Measurements from ENCODE around the gene PDCL3.

Gene PDCL3

DNA sequence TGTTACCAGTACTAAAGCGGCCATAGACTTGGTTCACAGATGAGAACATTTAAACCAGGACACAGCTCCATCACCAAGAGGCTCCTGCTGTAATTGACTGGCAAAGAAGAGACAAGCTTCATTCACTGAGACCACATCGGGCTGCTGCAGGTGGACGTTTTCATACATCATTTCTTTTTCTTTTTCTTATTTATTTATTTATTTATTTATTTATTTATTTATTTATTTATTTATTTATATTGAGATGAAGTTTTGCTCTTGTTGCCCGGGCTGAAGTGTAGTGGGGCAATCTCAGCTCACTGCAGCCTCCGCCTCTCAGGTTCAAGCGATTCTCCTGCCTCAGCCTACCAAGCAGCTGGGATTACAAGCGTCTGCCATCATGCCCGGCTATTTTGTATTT lies 33.6 kb upstream of the PDCL3 start:
- Histone ChIP-seq H3K9ac (no peak overlapping the region), H3K27ac (no peak overlapping the region), H3K4me2 (no peak overlapping the region), H3K36me3 (no peaks in the 10 kb centered on the region), H3K4me1 (0 out of 20 replicates have a peak, but pooled peaks cover 0 to 5% (median 0%) of the 10 kb centered on the region in 10 experiments), H4K20me1 (no peaks in the 10 kb centered on the region), H3K27me3 (no peaks in the 10 kb centered on the region), H3K9me3 (replicated peaks in 1 of 11) (peaks cover 0 to 7% (median under 1%) of the 10 kb centered on the region in 11 experiments; a peak in 4 of 22 replicates), H3K4me3 (no peak overlapping the region)
- no peak for TF ChIP-seq Cebpa-rat (IDR thresholded peaks at IDR 0.05)

DNA sequence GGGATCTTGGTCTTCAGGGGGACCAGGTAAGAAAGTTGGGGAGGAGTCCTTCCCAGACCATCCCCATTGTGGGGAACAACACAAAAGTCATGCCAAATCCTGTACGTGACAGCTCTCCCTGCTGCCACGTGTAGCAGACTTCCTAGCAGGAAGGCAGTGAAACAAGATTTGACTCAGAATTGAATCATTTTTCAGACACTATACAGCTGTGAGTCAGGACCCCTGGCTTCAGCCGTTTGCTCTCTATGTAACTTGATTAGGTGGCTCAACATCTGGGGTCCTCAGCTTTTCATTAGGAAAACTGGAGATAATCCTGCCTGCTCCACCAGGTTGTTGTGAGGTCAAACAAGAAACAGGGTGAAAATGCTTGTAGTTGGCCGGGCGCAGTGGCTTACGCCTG lies 32.9 kb upstream of the PDCL3 start:
- H3K4me2 ChIP-seq, result no peak overlapping the region
- no peak overlapping the region for H3K27ac ChIP-seq
- peaks cover 0 to 8% (median 3%) of the 10 kb centered on the region in 11 experiments; a peak in 5 of 22 replicates for H3K9me3 ChIP-seq (replicated peaks in 1 of 11)
- H4K20me1 ChIP-seq, result no peaks in the 10 kb centered on the region
- no peak for TF ChIP-seq Cebpa-rat (IDR thresholded peaks at IDR 0.05)
- no peak overlapping the region for H3K9ac ChIP-seq
- 0 out of 20 replicates have a peak, but pooled peaks cover 0 to 5% (median 0%) of the 10 kb centered on the region in 10 experiments for H3K4me1 ChIP-seq
- no peaks in the 10 kb centered on the region for H3K36me3 ChIP-seq
- H3K27me3 ChIP-seq, result no peaks in the 10 kb centered on the region
- H3K4me3 ChIP-seq, result no peak overlapping the region

DNA sequence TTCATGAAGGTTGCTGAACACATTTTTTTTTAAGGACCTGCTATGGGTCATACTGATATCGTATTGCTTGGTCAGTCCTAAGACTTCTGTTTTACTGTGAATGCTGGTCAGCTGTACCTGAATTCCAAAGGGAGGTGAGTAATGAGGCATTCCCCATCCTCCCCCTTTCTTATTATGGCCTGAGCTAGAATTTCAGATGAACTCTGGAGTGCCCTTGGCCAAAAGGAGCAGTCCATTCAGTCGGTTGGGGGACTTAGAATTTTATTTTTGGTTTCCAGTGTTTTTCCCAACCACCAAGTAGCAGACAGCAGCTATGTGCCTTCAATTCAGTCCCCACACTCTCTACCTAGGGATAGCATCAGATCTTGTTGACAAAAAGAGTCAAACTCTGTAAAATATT lies 26.9 kb upstream of the PDCL3 start:
- H3K4me1 ChIP-seq, result no peaks in the 10 kb centered on the region
- H3K27ac ChIP-seq, result no peak overlapping the region
- H3K9ac ChIP-seq, result no peak overlapping the region
- H4K20me1 ChIP-seq, result no peaks in the 10 kb centered on the region
- no peak for TF ChIP-seq Cebpa-rat (IDR thresholded peaks at IDR 0.05)
- H3K4me3 ChIP-seq, result no peak overlapping the region
- H3K4me2 ChIP-seq, result no peak overlapping the region
- no peaks in the 10 kb centered on the region for H3K36me3 ChIP-seq
- H3K9me3 ChIP-seq (replicated peaks in 1 of 11), result peaks cover 0 to 8% (median 3%) of the 10 kb centered on the region in 11 experiments; a peak in 5 of 22 replicates
- H3K27me3 ChIP-seq, result no peaks in the 10 kb centered on the region

DNA sequence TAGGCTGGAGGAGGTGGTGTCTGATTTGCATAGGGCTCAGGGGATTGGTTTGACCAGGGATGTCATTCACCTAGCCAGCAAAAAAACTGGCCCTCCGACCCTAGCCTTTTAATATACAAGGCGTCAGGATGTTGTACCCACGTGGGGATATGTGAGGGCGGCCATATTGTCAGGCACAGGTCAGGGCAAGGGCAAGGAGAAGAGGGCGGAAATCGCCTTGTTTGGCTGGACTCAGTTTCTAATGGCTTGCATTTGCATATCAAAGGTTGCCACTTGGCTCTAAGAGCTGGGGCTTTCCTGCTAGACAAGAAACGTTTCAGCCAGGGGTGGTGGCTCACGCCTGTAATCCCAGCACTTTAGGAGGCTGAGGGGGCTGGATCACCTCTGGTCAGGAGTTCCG lies 24.9 kb upstream of the PDCL3 start:
- no peak overlapping the region for H3K4me3 ChIP-seq
- TF ChIP-seq Cebpa-rat (IDR thresholded peaks at IDR 0.05), result no peak
- no peak overlapping the region for H3K4me2 ChIP-seq
- H3K9me3 ChIP-seq (replicated peaks in 1 of 11), result peaks cover 0 to 8% (median 3%) of the 10 kb centered on the region in 11 experiments; a peak in 5 of 22 replicates
- H3K9ac ChIP-seq, result no peak overlapping the region
- no peak overlapping the region for H3K27ac ChIP-seq
- no peaks in the 10 kb centered on the region for H4K20me1 ChIP-seq
- no peaks in the 10 kb centered on the region for H3K36me3 ChIP-seq
- peaks cover 0 to 9% (median 0%) of the 10 kb centered on the region in 10 experiments; a peak in 4 of 20 replicates for H3K4me1 ChIP-seq
- H3K27me3 ChIP-seq, result no peaks in the 10 kb centered on the region

DNA sequence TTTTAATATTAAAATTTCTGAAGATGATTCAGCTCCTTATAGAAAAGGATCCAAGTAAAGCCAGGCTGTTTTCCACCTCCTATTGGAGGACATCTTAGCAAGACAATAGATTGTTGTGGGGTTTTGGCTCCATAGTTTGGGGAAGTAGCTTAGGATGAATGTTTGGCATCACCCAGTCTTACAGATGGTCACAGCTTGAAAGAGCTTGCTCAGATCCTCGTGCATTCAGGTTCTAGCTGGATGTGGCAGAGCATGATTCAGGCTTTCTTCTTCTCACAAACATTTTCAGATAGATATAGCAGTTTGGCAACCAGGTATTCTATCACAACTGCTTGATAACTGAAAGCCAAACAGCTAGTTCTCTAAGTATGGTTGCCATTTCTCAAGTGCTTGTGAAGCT lies 23.6 kb upstream of the PDCL3 start:
- Histone ChIP-seq H3K4me2 (no peak overlapping the region), H3K4me1 (peaks cover 0 to 19% (median 6%) of the 10 kb centered on the region in 10 experiments; a peak in 10 of 20 replicates), H3K27me3 (no peaks in the 10 kb centered on the region), H3K4me3 (no peak overlapping the region), H3K27ac (no peak overlapping the region), H4K20me1 (no peaks in the 10 kb centered on the region), H3K9ac (no peak overlapping the region), H3K36me3 (no peaks in the 10 kb centered on the region), H3K9me3 (replicated peaks in 1 of 11) (peaks cover 0 to 6% (median 0%) of the 10 kb centered on the region in 11 experiments; a peak in 1 of 22 replicates)
- TF ChIP-seq Cebpa-rat (IDR thresholded peaks at IDR 0.05), result no peak

DNA sequence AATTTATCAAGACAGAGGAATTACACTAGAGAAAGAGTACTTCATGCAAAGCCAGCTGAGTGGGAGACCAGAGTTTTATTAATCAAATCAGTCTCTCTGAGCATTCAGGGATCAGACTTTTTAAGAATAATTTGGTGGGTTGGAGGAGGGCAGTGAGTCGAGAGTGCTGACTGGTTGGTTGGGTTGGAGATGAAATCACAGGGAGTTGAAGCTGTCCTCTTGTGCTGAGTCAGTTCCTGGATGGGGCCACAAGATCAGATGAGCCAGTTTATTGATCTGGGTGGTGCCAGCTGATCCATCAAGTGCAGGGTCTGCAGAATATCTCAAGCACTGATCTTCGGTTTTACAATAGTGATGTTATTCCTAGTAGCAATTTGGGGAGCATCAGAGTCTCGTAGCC lies 21.4 kb upstream of the PDCL3 start:
- no peak overlapping the region for H3K9ac ChIP-seq
- H3K9me3 ChIP-seq (replicated peaks in 1 of 11), result 0 out of 22 replicates have a peak, but pooled peaks cover 0 to 6% (median 0%) of the 10 kb centered on the region in 11 experiments
- no peak overlapping the region for H3K27ac ChIP-seq
- H3K36me3 ChIP-seq, result no peaks in the 10 kb centered on the region
- peaks cover 0 to 23% (median 7%) of the 10 kb centered on the region in 10 experiments; a peak in 11 of 20 replicates for H3K4me1 ChIP-seq
- H3K4me2 ChIP-seq, result peak overlapping the region in 2 of 11 experiments; percentile 12 to 15; a peak in 3 of 22 replicates
- H4K20me1 ChIP-seq, result no peaks in the 10 kb centered on the region
- no peak for TF ChIP-seq Cebpa-rat (IDR thresholded peaks at IDR 0.05)
- no peaks in the 10 kb centered on the region for H3K27me3 ChIP-seq
- no peak overlapping the region for H3K4me3 ChIP-seq

DNA sequence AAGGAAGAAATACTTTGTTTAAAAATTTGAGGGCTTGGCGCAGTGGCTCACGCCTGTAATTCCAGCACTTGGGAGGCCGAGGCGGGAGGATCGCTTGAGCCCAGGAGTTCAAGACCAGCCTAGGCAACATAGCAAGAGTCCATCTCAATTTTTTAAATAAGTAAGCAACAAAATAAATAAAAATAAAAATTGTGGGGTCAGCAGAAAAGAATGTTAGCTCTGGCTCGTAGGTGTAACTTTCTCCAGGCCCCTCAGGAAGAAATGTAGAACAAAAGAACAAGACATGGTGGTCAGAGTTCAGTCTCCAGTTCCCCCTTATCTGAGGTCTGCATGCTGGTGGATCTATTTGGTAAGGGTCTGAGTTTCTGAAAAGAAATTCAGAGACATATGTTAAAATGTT lies 20.4 kb upstream of the PDCL3 start:
- Histone ChIP-seq H3K9me3 (replicated peaks in 1 of 11) (0 out of 22 replicates have a peak, but pooled peaks cover 0 to 6% (median 0%) of the 10 kb centered on the region in 11 experiments), H3K27ac (no peak overlapping the region), H3K4me2 (no peak overlapping the region), H3K36me3 (no peaks in the 10 kb centered on the region), H3K27me3 (no peaks in the 10 kb centered on the region), H3K4me1 (peaks cover 0 to 28% (median 7%) of the 10 kb centered on the region in 10 experiments; a peak in 11 of 20 replicates), H3K4me3 (no peak overlapping the region), H3K9ac (no peak overlapping the region), H4K20me1 (no peaks in the 10 kb centered on the region)
- TF ChIP-seq Cebpa-rat (IDR thresholded peaks at IDR 0.05), result no peak

DNA sequence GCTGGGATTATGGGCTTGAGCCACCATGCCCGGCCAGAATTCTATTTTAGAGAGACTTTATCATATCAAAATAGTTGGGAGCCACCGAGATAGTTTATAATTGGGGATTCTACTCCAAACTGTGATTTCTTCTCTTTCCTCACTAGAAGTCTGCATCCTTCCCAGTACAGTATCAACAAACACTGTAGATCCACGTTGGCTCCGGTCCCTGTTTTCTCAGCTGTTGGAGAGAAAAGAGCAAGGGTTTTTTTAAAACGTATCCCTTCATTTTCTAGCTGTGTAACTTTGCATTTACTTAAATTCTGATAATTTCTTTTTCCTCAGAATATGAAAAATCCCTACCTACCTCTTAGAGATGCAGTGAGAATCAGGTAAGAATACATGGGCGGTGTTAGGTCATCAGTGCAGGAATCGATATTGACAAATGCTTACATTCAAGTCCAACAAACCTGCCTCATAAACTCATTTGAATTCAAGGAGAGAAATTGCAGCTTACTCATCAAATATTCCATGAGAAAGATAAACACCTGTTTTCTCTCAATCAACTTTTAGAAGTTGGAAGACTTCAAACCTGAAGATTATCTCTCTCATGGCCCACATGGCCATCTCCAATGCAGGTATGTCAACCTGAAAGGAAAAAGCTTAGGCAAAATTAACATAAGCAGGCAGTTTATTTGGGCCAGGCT lies 17.7 kb upstream of the PDCL3 start:
- Histone ChIP-seq H3K27ac (no peak overlapping the region), H3K9me3 (replicated peaks in 1 of 11) (0 out of 22 replicates have a peak, but pooled peaks cover 0 to 6% (median 0%) of the 10 kb centered on the region in 11 experiments), H4K20me1 (no peaks in the 10 kb centered on the region), H3K4me2 (no peak overlapping the region), H3K9ac (no peak overlapping the region), H3K36me3 (no peaks in the 10 kb centered on the region), H3K4me3 (no peak overlapping the region), H3K27me3 (no peaks in the 10 kb centered on the region), H3K4me1 (peaks cover 0 to 28% (median 7%) of the 10 kb centered on the region in 10 experiments; a peak in 11 of 20 replicates)
- no peak for TF ChIP-seq Cebpa-rat (IDR thresholded peaks at IDR 0.05)

DNA sequence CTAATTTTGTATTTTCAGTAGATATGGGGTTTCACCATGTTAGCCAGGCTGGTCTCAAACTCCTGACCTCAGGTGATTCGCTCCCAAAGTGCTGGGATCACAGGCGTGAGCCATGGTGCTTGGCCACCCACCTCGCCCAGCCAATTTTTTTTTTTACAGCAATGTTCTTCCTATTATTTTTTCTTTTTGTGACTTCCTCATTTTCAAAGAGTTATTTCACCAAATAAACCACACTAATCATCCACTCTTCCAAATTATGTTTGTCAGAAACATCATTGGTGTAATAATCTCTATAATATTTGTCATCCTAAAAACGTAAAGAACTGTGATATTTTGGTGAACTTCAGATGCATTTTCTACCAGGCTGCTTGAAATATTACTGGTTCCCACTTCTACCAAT lies 16.3 kb upstream of the PDCL3 start:
- no peak overlapping the region for H3K9ac ChIP-seq
- no peak overlapping the region for H3K27ac ChIP-seq
- no peaks in the 10 kb centered on the region for H4K20me1 ChIP-seq
- peak overlapping the region in 1 of 11 experiments; percentile 18; a peak in 1 of 22 replicates for H3K4me2 ChIP-seq
- no peak for TF ChIP-seq Cebpa-rat (IDR thresholded peaks at IDR 0.05)
- 0 out of 22 replicates have a peak, but pooled peaks cover 0 to 6% (median 0%) of the 10 kb centered on the region in 11 experiments for H3K9me3 ChIP-seq (replicated peaks in 1 of 11)
- H3K4me1 ChIP-seq, result peaks cover 0 to 23% (median 7%) of the 10 kb centered on the region in 10 experiments; a peak in 11 of 20 replicates
- H3K4me3 ChIP-seq, result no peak overlapping the region
- H3K36me3 ChIP-seq, result no peaks in the 10 kb centered on the region
- H3K27me3 ChIP-seq, result no peaks in the 10 kb centered on the region

Data from BLaER1 treated with 17β-estradiol and CSF1 and Interleukin-3, amounts not matched to agents 10 nM and 100 nM (cell line).